ENCODE measurements around the gene MMP8.

GRCh38 chr11:102705626-102706025 is 19.1 kb downstream of the MMP8 start, which contains the start of gene MMP27:
- TF ChIP-seq EZH2 (IDR thresholded peaks at IDR 0.05; ENCODE audit: borderline replicate concordance, low read length): no peak
- TF ChIP-seq, protein P1, sequence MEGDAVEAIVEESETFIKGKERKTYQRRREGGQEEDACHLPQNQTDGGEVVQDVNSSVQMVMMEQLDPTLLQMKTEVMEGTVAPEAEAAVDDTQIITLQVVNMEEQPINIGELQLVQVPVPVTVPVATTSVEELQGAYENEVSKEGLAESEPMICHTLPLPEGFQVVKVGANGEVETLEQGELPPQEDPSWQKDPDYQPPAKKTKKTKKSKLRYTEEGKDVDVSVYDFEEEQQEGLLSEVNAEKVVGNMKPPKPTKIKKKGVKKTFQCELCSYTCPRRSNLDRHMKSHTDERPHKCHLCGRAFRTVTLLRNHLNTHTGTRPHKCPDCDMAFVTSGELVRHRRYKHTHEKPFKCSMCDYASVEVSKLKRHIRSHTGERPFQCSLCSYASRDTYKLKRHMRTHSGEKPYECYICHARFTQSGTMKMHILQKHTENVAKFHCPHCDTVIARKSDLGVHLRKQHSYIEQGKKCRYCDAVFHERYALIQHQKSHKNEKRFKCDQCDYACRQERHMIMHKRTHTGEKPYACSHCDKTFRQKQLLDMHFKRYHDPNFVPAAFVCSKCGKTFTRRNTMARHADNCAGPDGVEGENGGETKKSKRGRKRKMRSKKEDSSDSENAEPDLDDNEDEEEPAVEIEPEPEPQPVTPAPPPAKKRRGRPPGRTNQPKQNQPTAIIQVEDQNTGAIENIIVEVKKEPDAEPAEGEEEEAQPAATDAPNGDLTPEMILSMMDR (IDR thresholded peaks at IDR 0.05; ENCODE audit: low read length): no peak
